Nephron progenitor cell (in vitro differentiated cells): ENCODE data around the gene ZMPSTE24.

ENCODE experiments used
- DNase-seq: peaks from one replicate; pipeline ENCODE4 v3.0.0; 2021
- H3K27ac Mint-ChIP-seq: 2 replicates; pipeline ENCODE4 v1.8.0; 2021; ENCODE audit warnings: mild to moderate bottlenecking, moderate library complexity, mixed read lengths
- H3K27me3 Mint-ChIP-seq: 2 replicates; pipeline ENCODE4 v1.8.0; 2021; ENCODE audit warnings: mild to moderate bottlenecking, low read depth, mixed read lengths; ENCODE audit not compliant: poor library complexity
- H3K36me3 Mint-ChIP-seq: 2 replicates; pipeline ENCODE4 v1.8.0; 2021; ENCODE audit warnings: low read depth, mixed read lengths
- H3K4me1 Mint-ChIP-seq: 2 replicates; pipeline ENCODE4 v1.8.0; 2021; ENCODE audit warnings: mixed read lengths
- H3K4me3 Mint-ChIP-seq: 2 replicates; pipeline ENCODE4 v1.8.0; 2021; ENCODE audit warnings: mild to moderate bottlenecking, moderate library complexity, mixed read lengths
- H3K9me3 Mint-ChIP-seq: 2 replicates; pipeline ENCODE4 v1.8.0; 2021; ENCODE audit warnings: mild to moderate bottlenecking, moderate library complexity, mixed read lengths
- TF ChIP-seq, protein P1 (sequence below): fragments of 200-600 bp; sonication (generic); IDR thresholded peaks from 2 replicates; pipeline ENCODE4 v1.5.0; 2021; ENCODE audit warnings: antibody characterized with exemption

The ZMPSTE24 gene

DNA sequence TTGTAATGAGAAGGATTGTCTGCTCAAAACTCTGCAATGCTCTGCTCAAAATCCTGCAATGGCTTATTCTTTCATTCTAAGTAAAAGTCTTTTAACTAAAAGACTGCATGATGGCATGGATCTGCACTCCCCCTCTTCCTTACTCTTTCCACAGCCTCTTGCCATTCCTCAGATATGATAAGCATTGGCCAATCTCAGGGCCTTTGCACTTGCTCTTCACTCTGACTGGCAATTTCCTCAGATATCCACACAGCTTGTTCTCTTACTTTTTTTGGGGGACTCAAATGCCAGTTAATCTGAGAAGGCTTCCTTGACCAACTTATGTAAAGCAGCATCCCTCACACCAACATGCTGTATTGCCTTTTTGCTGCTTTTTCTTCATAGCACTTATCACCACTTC lies 2.8 kb upstream of the ZMPSTE24 start:
- no peak overlapping the region for H3K4me3 Mint-ChIP-seq
- no peak for DNase-seq
- no peak overlapping the region for H3K27ac Mint-ChIP-seq
- TF ChIP-seq, protein P1, sequence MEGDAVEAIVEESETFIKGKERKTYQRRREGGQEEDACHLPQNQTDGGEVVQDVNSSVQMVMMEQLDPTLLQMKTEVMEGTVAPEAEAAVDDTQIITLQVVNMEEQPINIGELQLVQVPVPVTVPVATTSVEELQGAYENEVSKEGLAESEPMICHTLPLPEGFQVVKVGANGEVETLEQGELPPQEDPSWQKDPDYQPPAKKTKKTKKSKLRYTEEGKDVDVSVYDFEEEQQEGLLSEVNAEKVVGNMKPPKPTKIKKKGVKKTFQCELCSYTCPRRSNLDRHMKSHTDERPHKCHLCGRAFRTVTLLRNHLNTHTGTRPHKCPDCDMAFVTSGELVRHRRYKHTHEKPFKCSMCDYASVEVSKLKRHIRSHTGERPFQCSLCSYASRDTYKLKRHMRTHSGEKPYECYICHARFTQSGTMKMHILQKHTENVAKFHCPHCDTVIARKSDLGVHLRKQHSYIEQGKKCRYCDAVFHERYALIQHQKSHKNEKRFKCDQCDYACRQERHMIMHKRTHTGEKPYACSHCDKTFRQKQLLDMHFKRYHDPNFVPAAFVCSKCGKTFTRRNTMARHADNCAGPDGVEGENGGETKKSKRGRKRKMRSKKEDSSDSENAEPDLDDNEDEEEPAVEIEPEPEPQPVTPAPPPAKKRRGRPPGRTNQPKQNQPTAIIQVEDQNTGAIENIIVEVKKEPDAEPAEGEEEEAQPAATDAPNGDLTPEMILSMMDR: no peak
- H3K9me3 Mint-ChIP-seq: no peaks in the 10 kb centered on the region
- no peaks in the 10 kb centered on the region for H3K36me3 Mint-ChIP-seq
- H3K4me1 Mint-ChIP-seq: peaks cover 23% of the 10 kb centered on the region
- H3K27me3 Mint-ChIP-seq: peaks cover 12% of the 10 kb centered on the region

DNA sequence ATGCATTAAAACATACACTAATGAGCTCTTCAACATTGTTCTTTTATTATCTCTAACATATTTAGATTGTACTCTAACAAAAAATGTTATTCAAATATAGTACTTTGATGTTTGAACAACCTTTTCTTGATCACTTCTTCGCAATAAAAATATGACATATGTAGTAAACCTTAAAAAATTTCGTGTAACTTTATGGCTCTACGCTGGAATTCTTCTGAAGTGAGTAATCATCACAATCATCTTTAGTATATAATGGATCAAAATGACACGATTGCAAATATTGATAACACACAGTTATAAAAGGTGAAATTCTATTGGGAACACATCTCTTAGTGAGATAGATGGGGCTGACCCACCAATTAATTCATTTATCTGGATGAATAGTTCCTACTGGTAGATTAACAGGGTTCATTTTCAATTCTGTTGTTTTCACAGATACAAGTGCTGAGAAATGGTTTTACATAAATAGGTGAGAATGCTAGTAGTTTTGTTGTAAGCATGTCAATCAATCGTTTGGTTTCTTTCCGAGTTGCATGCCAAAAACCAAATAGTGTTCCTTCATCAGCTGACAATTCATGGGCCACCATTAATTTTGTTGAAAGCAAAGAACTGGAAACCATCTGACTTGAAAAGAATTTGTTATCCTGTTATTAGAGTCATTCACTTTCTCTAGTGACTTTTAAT lies 1.5 kb upstream of the ZMPSTE24 start:
- Mint-ChIP-seq H3K27me3 (peaks cover 14% of the 10 kb centered on the region), H3K4me1 (peaks cover 23% of the 10 kb centered on the region), H3K27ac (no peak overlapping the region), H3K36me3 (peaks cover 13% of the 10 kb centered on the region), H3K4me3 (peak overlapping the region; percentile 96), H3K9me3 (no peaks in the 10 kb centered on the region)
- DNase-seq: no peak
- TF ChIP-seq, protein P1: no peak

DNA sequence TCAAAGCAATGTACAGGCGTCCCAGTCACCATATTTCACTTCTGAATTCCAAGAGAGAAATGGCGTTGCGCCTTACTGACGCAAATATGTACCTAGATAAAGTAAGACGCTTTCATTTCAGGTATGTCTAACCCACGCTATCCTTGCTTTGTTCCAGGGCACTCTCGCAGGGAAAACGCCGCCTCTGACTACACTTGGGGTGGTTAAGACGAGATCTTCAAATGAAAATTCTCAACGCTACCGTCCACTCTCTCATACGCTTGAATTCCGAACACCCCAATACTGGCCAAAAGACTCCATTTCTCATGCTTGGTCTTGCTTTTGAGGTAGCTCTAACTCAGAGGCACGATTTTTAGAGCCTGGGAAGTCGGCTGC lies 736 bp upstream of the ZMPSTE24 start:
- Mint-ChIP-seq H3K9me3 (no peaks in the 10 kb centered on the region), H3K36me3 (peaks cover 20% of the 10 kb centered on the region), H3K4me3 (peak overlapping the region; percentile 96), H3K4me1 (peaks cover 23% of the 10 kb centered on the region), H3K27ac (peak overlapping the region; percentile 99), H3K27me3 (peaks cover 10% of the 10 kb centered on the region)
- DNase-seq: no peak
- TF ChIP-seq, protein P1: no peak

DNA sequence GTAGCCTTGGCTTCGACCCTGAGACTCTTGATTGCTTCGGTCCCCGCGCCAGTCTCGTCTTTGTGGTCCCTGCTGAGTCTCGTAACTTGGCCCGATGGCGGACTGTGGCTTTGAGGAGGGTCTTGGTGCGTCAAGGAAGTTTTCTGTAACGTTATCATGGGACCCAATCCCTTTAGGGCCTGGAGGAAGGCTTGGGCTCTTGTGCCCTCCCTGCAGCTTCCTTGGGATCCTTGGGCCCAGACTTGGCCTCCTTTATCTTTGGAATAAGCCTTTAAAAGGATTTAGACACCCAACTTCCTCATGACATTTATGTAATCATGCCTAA lies 371 bp downstream of the ZMPSTE24 start:
- Mint-ChIP-seq H3K4me3 (peak overlapping the region; percentile 96), H3K36me3 (peaks cover 31% of the 10 kb centered on the region), H3K27me3 (peaks cover 3% of the 10 kb centered on the region), H3K27ac (peak overlapping the region; percentile 99), H3K4me1 (peaks cover 23% of the 10 kb centered on the region), H3K9me3 (no peaks in the 10 kb centered on the region)
- TF ChIP-seq, protein P1: no peak
- DNase-seq: no peak

DNA sequence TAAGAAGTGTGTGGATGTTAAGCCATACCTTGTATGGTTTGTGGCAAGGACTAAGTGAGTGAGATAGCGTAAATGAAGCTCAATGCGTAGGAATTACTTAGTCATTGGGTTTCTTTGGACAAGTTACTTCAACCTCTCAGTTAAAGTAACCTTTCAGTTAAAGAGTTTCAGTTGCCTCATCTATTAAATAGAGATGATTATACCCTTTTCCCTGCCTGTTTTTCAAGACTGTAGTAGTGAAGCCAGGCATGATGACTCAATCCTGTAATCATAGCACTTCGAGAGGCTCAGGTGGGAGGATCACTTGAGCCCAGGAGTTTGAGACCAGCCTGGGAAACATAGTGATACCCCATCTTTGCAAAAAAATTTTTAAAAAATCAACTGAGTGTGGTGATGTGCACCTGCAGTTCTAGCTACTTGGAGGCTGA lies 6.3 kb downstream of the ZMPSTE24 start:
- peaks cover 5% of the 10 kb centered on the region for H3K4me1 Mint-ChIP-seq
- TF ChIP-seq, protein P1: no peak
- DNase-seq: no peak
- no peaks in the 10 kb centered on the region for H3K9me3 Mint-ChIP-seq
- no peak overlapping the region for H3K27ac Mint-ChIP-seq
- H3K27me3 Mint-ChIP-seq: peaks cover 3% of the 10 kb centered on the region
- H3K36me3 Mint-ChIP-seq: peaks cover 44% of the 10 kb centered on the region
- H3K4me3 Mint-ChIP-seq: no peak overlapping the region

DNA sequence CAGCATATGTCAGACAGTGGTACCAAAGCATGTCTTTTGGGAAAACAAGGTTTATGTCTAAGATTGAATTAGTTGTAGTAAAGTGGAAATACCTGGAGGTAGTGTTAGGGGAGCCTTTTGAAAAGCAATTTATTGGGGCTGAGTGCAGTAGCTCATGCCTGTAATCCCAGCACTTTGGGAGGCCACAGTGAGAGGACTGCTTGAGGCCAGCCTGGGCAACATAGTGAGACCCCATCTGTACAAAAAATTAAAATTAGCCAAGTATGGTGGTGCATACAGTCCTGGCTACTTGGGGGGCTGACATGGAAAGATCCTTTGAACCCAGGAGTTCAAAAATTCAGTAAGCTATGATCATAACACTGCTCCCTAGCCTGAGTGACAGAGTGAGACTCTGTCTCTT lies 7.3 kb downstream of the ZMPSTE24 start:
- peaks cover 51% of the 10 kb centered on the region for H3K36me3 Mint-ChIP-seq
- no peak overlapping the region for H3K27ac Mint-ChIP-seq
- H3K27me3 Mint-ChIP-seq: peaks cover 3% of the 10 kb centered on the region
- TF ChIP-seq, protein P1: no peak
- no peak for DNase-seq
- H3K9me3 Mint-ChIP-seq: no peaks in the 10 kb centered on the region
- H3K4me3 Mint-ChIP-seq: no peak overlapping the region
- no peaks in the 10 kb centered on the region for H3K4me1 Mint-ChIP-seq
